ENCODE data around the gene GPRIN2. TPM values are rescaled to one million over a fixed set of nuclear protein-coding genes. Genes with fewer than 3 reads are reported as not detected.
"Not testable (repeated sequence)": the region's sequence is repeated elsewhere in the genome, so short reads cannot be mapped to it uniquely, and the experiment has no call there.

The GPRIN2 gene
- not detected for total RNA-seq
- polyA plus RNA-seq: not detected
- total RNA-seq: 1.5 reads per million, percentile 4 among the genes with 10 or more reads in this experiment

GRCh38 chr10:46556515-46557318 lies at the start of gene GPRIN2:
GPRIN2 (minus strand) TSS chr10:46556658; CDS start chr10:46550736, 5,922 bp downstream.
- Histone ChIP-seq H3K27me3 (ENCODE audit: control insufficient read depth in 2 of 2, insufficient read depth in 2 of 2, low read length in 2 of 2) (peaks cover 0 to 5% of the 10 kb centered on the region in 2 donors), H3K9me3 (ENCODE audit: control insufficient read depth in 2 of 3, low read length in 3 of 3) (no peaks in the 10 kb centered on the region), H3K36me3 (ENCODE audit: control insufficient read depth in 2 of 3, insufficient read depth in 3 of 3, low read length in 3 of 3) (no peaks in the 10 kb centered on the region), H3K4me3 (ENCODE audit: low read length) (no peak within 1 kb of the TSS), H3K4me1 (ENCODE audit: control insufficient read depth in 2 of 2, insufficient read depth in 2 of 2, low read length in 2 of 2) (no peaks in the 10 kb centered on the region), H3K27ac (ENCODE audit: low read depth, low read length) (no peak within 1 kb of the TSS)
- POLR2A ChIA-PET: no interaction called here
- ATAC-seq (no peak), DNase-seq (peak in 3 of 9 donors; percentile 0 to 10 (median 6))
- Mint-ChIP-seq H3K4me3 (peak within 1 kb of the TSS in 9 of 10 donors; percentile 26 to 78 (median 54)), H3K27me3 (peaks cover 0 to 7% (median 0%) of the 10 kb centered on the region in 5 donors), H3K9me3 (no peaks in the 10 kb centered on the region), H3K4me1 (peaks cover 0 to 12% (median 5%) of the 10 kb centered on the region in 7 donors), H3K36me3 (peaks cover 0 to 7% (median 0%) of the 10 kb centered on the region in 5 donors), H3K27ac (no peak within 1 kb of the TSS)
- CTCF ChIA-PET: no interaction called here
- intact Hi-C loops (cut with micrococcal nuclease): no loop called here

DNA sequence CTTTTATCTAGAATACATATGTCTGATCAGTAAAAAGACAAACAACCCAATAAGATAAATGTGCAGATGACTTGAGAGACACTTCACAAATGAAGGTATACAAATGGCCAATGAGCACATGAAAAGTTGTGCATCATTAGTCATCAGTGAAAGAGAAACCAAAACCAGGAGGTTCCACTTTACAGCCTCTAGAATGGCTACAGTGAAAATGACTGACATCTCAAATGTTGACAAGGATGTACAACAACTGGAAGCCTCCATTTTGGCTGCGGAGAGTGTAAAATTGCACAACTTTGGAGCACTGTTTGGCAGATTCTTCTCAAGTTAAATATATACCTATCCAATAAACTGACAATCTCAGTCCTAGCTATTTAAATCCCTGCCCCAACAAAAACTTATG lies 44.1 kb upstream of the GPRIN2 start:
- intact Hi-C loops (cut with micrococcal nuclease); H3K27ac ChIP-seq (ENCODE audit: low read depth, low read length); H3K9me3 Mint-ChIP-seq; H3K4me3 ChIP-seq (ENCODE audit: low read length); CTCF ChIA-PET; H3K9me3 ChIP-seq (ENCODE audit: control insufficient read depth in 2 of 3, low read length in 3 of 3); H3K4me1 ChIP-seq (ENCODE audit: control insufficient read depth in 2 of 2, insufficient read depth in 2 of 2, low read length in 2 of 2); H3K4me1 Mint-ChIP-seq; H3K4me3 Mint-ChIP-seq; H3K36me3 Mint-ChIP-seq; H3K27me3 ChIP-seq (ENCODE audit: control insufficient read depth in 2 of 2, insufficient read depth in 2 of 2, low read length in 2 of 2); H3K36me3 ChIP-seq (ENCODE audit: control insufficient read depth in 2 of 3, insufficient read depth in 3 of 3, low read length in 3 of 3); POLR2A ChIA-PET; H3K27me3 Mint-ChIP-seq; DNase-seq; H3K27ac Mint-ChIP-seq: not testable (repeated sequence)
- ATAC-seq: peak; percentile 35

GRCh38 chr10:46597616-46598246 lies 41.3 kb upstream of the GPRIN2 start:
- H3K27ac ChIP-seq (ENCODE audit: low read depth, low read length); intact Hi-C loops (cut with micrococcal nuclease); H3K4me1 ChIP-seq (ENCODE audit: control insufficient read depth in 2 of 2, insufficient read depth in 2 of 2, low read length in 2 of 2); H3K4me1 Mint-ChIP-seq; CTCF ChIA-PET; H3K27ac Mint-ChIP-seq; H3K27me3 Mint-ChIP-seq; H3K36me3 ChIP-seq (ENCODE audit: control insufficient read depth in 2 of 3, insufficient read depth in 3 of 3, low read length in 3 of 3); H3K9me3 ChIP-seq (ENCODE audit: control insufficient read depth in 2 of 3, low read length in 3 of 3); H3K27me3 ChIP-seq (ENCODE audit: control insufficient read depth in 2 of 2, insufficient read depth in 2 of 2, low read length in 2 of 2); H3K4me3 ChIP-seq (ENCODE audit: low read length); H3K9me3 Mint-ChIP-seq; POLR2A ChIA-PET; H3K36me3 Mint-ChIP-seq: not testable (repeated sequence)
- peak in 8 of 9 donors; percentile 25 to 69 (median 38) for DNase-seq
- peak; percentile 96 for ATAC-seq
- peak overlapping the region in 8 of 10 donors; percentile 22 to 80 (median 58) for H3K4me3 Mint-ChIP-seq

GRCh38 chr10:46596570-46596969 lies 40.1 kb upstream of the GPRIN2 start:
- DNase-seq; H3K27me3 Mint-ChIP-seq; ATAC-seq; H3K36me3 ChIP-seq (ENCODE audit: control insufficient read depth in 2 of 3, insufficient read depth in 3 of 3, low read length in 3 of 3); H3K27ac Mint-ChIP-seq; H3K4me3 ChIP-seq (ENCODE audit: low read length); H3K27ac ChIP-seq (ENCODE audit: low read depth, low read length); H3K36me3 Mint-ChIP-seq; H3K4me1 Mint-ChIP-seq; intact Hi-C loops (cut with micrococcal nuclease); H3K9me3 ChIP-seq (ENCODE audit: control insufficient read depth in 2 of 3, low read length in 3 of 3); CTCF ChIA-PET; H3K9me3 Mint-ChIP-seq; H3K27me3 ChIP-seq (ENCODE audit: control insufficient read depth in 2 of 2, insufficient read depth in 2 of 2, low read length in 2 of 2); POLR2A ChIA-PET; H3K4me1 ChIP-seq (ENCODE audit: control insufficient read depth in 2 of 2, insufficient read depth in 2 of 2, low read length in 2 of 2): not testable (repeated sequence)
- H3K4me3 Mint-ChIP-seq: peak overlapping the region in 1 of 10 donors; percentile 44

DNA sequence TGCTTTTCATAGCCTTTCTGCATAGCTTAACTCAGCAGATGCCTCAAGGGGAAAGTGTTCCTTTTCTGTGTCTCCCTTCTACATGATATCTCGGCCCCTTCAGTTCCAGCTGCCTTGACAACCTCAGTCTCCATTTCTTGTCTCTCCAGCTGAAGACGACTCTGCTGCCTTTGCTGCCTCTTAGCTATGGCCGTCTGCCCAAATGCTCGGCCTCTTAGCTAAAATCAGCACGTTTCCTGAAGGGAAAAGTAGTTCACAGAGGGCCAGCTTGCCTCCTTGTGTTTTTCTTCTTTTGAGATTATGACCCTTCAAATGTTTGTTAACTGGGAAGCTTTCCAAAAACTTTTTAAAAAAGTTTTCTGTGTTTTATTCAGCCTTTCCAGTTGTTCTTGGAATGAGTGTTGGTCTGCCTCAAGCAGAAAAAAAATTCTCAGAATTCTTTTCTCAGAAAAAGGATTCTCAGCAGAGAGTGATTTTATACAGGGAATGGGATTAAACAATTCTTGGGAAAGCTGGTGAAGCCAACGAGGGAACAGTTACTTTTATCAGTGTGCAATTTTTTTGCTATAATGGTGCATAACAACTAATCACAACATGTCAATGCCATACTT lies 38.1 kb upstream of the GPRIN2 start:
- H3K4me1 Mint-ChIP-seq; H3K27me3 Mint-ChIP-seq; H3K9me3 Mint-ChIP-seq; intact Hi-C loops (cut with micrococcal nuclease); H3K36me3 Mint-ChIP-seq; ATAC-seq; POLR2A ChIA-PET; H3K27me3 ChIP-seq (ENCODE audit: control insufficient read depth in 2 of 2, insufficient read depth in 2 of 2, low read length in 2 of 2); H3K4me3 Mint-ChIP-seq; H3K36me3 ChIP-seq (ENCODE audit: control insufficient read depth in 2 of 3, insufficient read depth in 3 of 3, low read length in 3 of 3); DNase-seq; H3K27ac Mint-ChIP-seq; H3K9me3 ChIP-seq (ENCODE audit: control insufficient read depth in 2 of 3, low read length in 3 of 3); H3K4me1 ChIP-seq (ENCODE audit: control insufficient read depth in 2 of 2, insufficient read depth in 2 of 2, low read length in 2 of 2); H3K27ac ChIP-seq (ENCODE audit: low read depth, low read length); CTCF ChIA-PET; H3K4me3 ChIP-seq (ENCODE audit: low read length): not testable (repeated sequence)

DNA sequence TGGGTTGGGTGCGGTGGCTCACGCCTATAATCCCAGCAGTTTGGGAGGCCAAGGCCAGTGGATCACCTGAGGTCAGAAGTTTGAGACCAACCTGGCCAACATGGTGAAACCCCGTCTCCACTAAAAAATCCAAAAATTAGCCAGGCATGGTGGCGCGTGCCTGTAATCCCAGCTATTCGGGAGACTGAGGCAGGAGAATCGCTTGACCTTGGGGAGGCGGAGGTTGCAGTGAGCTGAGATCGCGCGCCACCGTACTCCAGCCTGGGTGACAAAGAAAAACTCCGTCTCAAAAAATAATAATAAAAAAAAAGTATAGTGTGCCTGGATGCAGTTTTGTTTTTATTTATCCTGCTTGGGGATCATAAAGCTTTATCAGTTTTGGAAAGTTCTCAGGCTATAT lies 36.8 kb upstream of the GPRIN2 start:
- H3K9me3 ChIP-seq (ENCODE audit: control insufficient read depth in 2 of 3, low read length in 3 of 3); H3K4me1 ChIP-seq (ENCODE audit: control insufficient read depth in 2 of 2, insufficient read depth in 2 of 2, low read length in 2 of 2); intact Hi-C loops (cut with micrococcal nuclease); POLR2A ChIA-PET; H3K36me3 Mint-ChIP-seq; ATAC-seq; H3K4me3 Mint-ChIP-seq; H3K27ac ChIP-seq (ENCODE audit: low read depth, low read length); H3K36me3 ChIP-seq (ENCODE audit: control insufficient read depth in 2 of 3, insufficient read depth in 3 of 3, low read length in 3 of 3); H3K9me3 Mint-ChIP-seq; H3K27me3 Mint-ChIP-seq; H3K27ac Mint-ChIP-seq; H3K27me3 ChIP-seq (ENCODE audit: control insufficient read depth in 2 of 2, insufficient read depth in 2 of 2, low read length in 2 of 2); DNase-seq; CTCF ChIA-PET; H3K4me3 ChIP-seq (ENCODE audit: low read length); H3K4me1 Mint-ChIP-seq: not testable (repeated sequence)

Data from naive thymus-derived CD4-positive, alpha-beta T cell (primary cell).